Fibroblast of lung (primary cell): ENCODE results near the gene LLPH. TPM values are rescaled to one million over a fixed set of nuclear protein-coding genes. Genes with fewer than 3 reads are reported as not detected.

ENCODE experiments used
- DNase-seq, 2 donors: peaks; one replicate each; pipeline versions ENCODE4 v3.0.0 to v3.0.0-alpha.2; 2010; ENCODE audit warnings: low read depth in 2 of 2
- H2AFZ ChIP-seq: 2 replicates; pipeline ENCODE4 v1.5.1; 2012; ENCODE audit warnings: low read length, control low read depth, inconsistent platforms
- H3K27ac ChIP-seq: 2 replicates; pipeline ENCODE4 v1.5.1; 2011; ENCODE audit warnings: low read length, control low read depth; ENCODE audit not compliant: insufficient read depth
- H3K27me3 ChIP-seq: 2 replicates; pipeline ENCODE4 v1.5.1; 2011; ENCODE audit warnings: mild to moderate bottlenecking, low read length; ENCODE audit not compliant: control insufficient read depth, insufficient read depth
- H3K36me3 ChIP-seq: 2 replicates; pipeline ENCODE4 v1.5.1; 2011; ENCODE audit warnings: low read length; ENCODE audit not compliant: control insufficient read depth, insufficient read depth
- H3K4me1 ChIP-seq: 2 replicates; pipeline ENCODE4 v1.5.1; 2011; ENCODE audit warnings: low read length; ENCODE audit not compliant: control insufficient read depth, insufficient read depth; ENCODE audit errors: extremely low read depth
- H3K4me2 ChIP-seq: 2 replicates; pipeline ENCODE4 v1.5.1; 2011; ENCODE audit warnings: low read length, control low read depth; ENCODE audit not compliant: insufficient read depth; ENCODE audit errors: extremely low read depth
- H3K4me3 ChIP-seq, 4 experiments: fragments of 200-600 bp in 1 of 4; sonication (generic) in 1 of 4; replicated peaks in 1 of 4; 2 replicates each; pipeline ENCODE4 v1.5.1; 2011 to 2016; ENCODE audit warnings: low read length in 4 of 4, low read depth in 3 of 4, mild to moderate bottlenecking in 3 of 4, control low read depth in 2 of 4, inconsistent platforms in 1 of 4, mixed read lengths in 1 of 4; ENCODE audit not compliant: insufficient read depth in 1 of 4; ENCODE audit errors: control extremely low read depth in 1 of 4
- H3K79me2 ChIP-seq: 2 replicates; pipeline ENCODE4 v1.5.1; 2012; ENCODE audit warnings: mild to moderate bottlenecking, low read length, inconsistent platforms; ENCODE audit not compliant: control insufficient read depth, insufficient read depth
- H3K9ac ChIP-seq: 2 replicates; pipeline ENCODE4 v1.5.1; 2011; ENCODE audit warnings: mild to moderate bottlenecking, low read length, control low read depth; ENCODE audit not compliant: insufficient read depth
- H3K9me3 ChIP-seq: 2 replicates; pipeline ENCODE4 v1.5.1; 2012; ENCODE audit warnings: low read depth, low read length; ENCODE audit not compliant: control insufficient read depth, insufficient read depth
- H4K20me1 ChIP-seq: 2 replicates; pipeline ENCODE4 v1.5.1; 2011; ENCODE audit warnings: low read length; ENCODE audit not compliant: control insufficient read depth, insufficient read depth; ENCODE audit errors: extremely low read depth
- CTCF ChIP-seq, 2 donors: IDR thresholded peaks in 1 of 2; conservative IDR thresholded peaks in 1 of 2; 1 replicate in 1 of 2; 2 replicates in 1 of 2; pipeline ENCODE4 v1.5.1; 2011 to 2012; ENCODE audit warnings: low read length in 2 of 2, control low read depth in 1 of 2, inconsistent platforms in 1 of 2, low read depth in 1 of 2, mild to moderate bottlenecking in 1 of 2
- EZH2 ChIP-seq: IDR thresholded peaks from 2 replicates; pipeline ENCODE4 v1.5.1; 2012; ENCODE audit warnings: low read length, control low read depth, mild to moderate bottlenecking; ENCODE audit errors: missing control alignments
- polyA plus RNA-seq, 2 donors: library from polyadenylated mRNA; depleted of rRNA in 1 of 2; stranded (reverse) in 1 of 2; unstranded in 1 of 2; fragments of >200 nt; gene quantifications; 2 replicates each; pipeline ENCODE4 v1.2.1, GENCODE V29; 2011 to 2012; ENCODE audit warnings: missing spikeins in 1 of 2
- total RNA-seq: library from RNA; depleted of rRNA; stranded (reverse); fragments of >200 nt; gene quantifications from 2 replicates; pipeline ENCODE4 v1.2.1, GENCODE V29; 2014

LLPH gene
- total and polyA plus RNA-seq, 2 donors (not counting 1 experiment from before 2014, with no cell fraction given) = 5.8 to 30.5 TPM

- Histone ChIP-seq H3K9me3 (no peaks in the 10 kb centered on the region), H3K27me3 (no peaks in the 10 kb centered on the region), H3K27ac (peak overlapping the region; percentile 43), H3K36me3 (no peaks in the 10 kb centered on the region), H3K4me1 (peaks cover 3% of the 10 kb centered on the region), H3K4me3 (no peak overlapping the region), H4K20me1 (no peaks in the 10 kb centered on the region), H2AFZ (no peak overlapping the region), H3K4me2 (peak overlapping the region; percentile 25), H3K9ac (no peak overlapping the region), H3K79me2 (peaks cover 24% of the 10 kb centered on the region)
- peak; percentile 35 to 89 for DNase-seq
- no peak for TF ChIP-seq EZH2
- no peak for TF ChIP-seq CTCF (conservative IDR thresholded peaks at IDR 0.05 in 1 of 2, IDR thresholded peaks at IDR 0.05 in 1 of 2; ENCODE audit: low read depth in 1 of 2, low read length in 2 of 2)
These were observed 1.9 kb upstream of the LLPH start for GRCh38 chr12:66132408-66132807.

GRCh38 chr12:66131067-66131688, 628 bp upstream of the LLPH start:
- H3K4me2 ChIP-seq = peak overlapping the region; percentile 80
- H3K79me2 ChIP-seq = peaks cover 26% of the 10 kb centered on the region
- no peaks in the 10 kb centered on the region for H3K9me3 ChIP-seq
- H3K9ac ChIP-seq = peak overlapping the region; percentile 85
- no peaks in the 10 kb centered on the region for H3K27me3 ChIP-seq
- H2AFZ ChIP-seq = peak overlapping the region; percentile 98
- H3K4me1 ChIP-seq = peaks cover 3% of the 10 kb centered on the region
- no peaks in the 10 kb centered on the region for H4K20me1 ChIP-seq
- no peak for DNase-seq
- no peak for TF ChIP-seq EZH2
- no peak for TF ChIP-seq CTCF (conservative IDR thresholded peaks at IDR 0.05 in 1 of 2, IDR thresholded peaks at IDR 0.05 in 1 of 2; ENCODE audit: low read depth in 1 of 2, low read length in 2 of 2)
- H3K36me3 ChIP-seq = peaks cover 4% of the 10 kb centered on the region
- H3K27ac ChIP-seq = peak overlapping the region; percentile 97
- peak overlapping the region; percentile 80 to 100 (median 100) for H3K4me3 ChIP-seq

- Histone ChIP-seq H3K9ac (peak overlapping the region; percentile 85), H3K4me2 (peak overlapping the region; percentile 77), H3K79me2 (peaks cover 26% of the 10 kb centered on the region), H3K9me3 (no peaks in the 10 kb centered on the region), H3K27me3 (no peaks in the 10 kb centered on the region), H4K20me1 (no peaks in the 10 kb centered on the region), H2AFZ (peak overlapping the region; percentile 96), H3K4me3 (peak overlapping the region; percentile 80 to 100 (median 100)), H3K36me3 (peaks cover 5% of the 10 kb centered on the region), H3K4me1 (peaks cover 3% of the 10 kb centered on the region), H3K27ac (peak overlapping the region; percentile 97)
- TF ChIP-seq CTCF (conservative IDR thresholded peaks at IDR 0.05 in 1 of 2, IDR thresholded peaks at IDR 0.05 in 1 of 2; ENCODE audit: low read depth in 1 of 2, low read length in 2 of 2) (no peak), EZH2 (no peak)
- peak in 1 of 2 donors; percentile 29 for DNase-seq
These were observed 650 bp downstream of the LLPH start for GRCh38 chr12:66129934-66130266.
